ENCODE measurements around the gene TIMM44. TPM values are rescaled to one million over a fixed set of nuclear protein-coding genes. Genes with fewer than 3 reads are reported as not detected.
"Not testable (repeated sequence)": the region's sequence is repeated elsewhere in the genome, so short reads cannot be mapped to it uniquely, and the experiment has no call there.

The TIMM44 gene
- total RNA-seq, 3 donors from 2014 or later: 180 to 193 (median 190) TPM

DNA sequence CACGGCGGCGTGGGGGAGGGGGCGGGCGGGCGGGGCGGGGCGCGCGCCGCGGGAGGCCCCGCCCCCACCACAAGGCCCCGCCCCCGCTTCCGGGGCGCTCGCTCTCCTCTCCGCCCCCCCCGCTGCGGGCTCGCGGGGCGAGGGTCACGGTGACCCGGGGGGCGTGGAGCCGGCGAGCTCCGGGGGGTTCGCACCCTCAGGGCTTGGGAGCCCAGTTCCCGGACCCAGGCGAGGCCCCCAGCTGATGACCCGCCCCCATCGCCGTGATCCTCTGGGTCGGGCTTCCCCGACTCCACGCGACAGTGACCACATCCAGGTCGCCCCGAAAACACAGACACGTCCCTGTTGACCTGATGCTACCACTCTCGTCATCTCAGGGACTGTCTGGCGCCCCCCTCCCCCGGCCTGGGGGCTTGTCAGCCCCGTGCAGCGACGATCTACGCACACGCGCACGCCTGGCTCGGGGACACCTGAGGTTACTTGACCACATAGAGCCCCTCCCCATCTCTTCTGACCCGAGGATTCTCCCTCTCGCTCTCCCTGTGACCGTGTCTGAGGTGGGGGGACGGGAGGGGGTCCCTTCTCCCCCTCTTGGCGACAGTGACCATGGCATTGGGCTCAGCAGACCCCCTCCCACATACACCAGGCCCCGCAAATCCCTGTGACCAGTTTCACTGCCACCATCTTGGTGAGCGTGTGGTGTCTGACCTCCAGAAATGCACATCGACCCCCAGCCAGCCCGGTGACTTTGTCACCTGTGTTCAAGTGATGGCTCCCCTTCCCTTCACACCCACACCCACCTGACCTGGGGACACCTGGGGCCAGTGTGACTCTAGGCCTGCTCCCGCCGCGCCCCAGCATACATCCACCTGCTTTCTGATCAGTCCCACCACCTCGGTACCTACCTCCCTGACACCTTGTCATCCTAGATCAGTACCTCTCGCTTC lies 39.1 kb downstream of the TIMM44 start:
- DNase-seq (no peak), ATAC-seq (peak; percentile 59 to 60)
- Mint-ChIP-seq H3K36me3 (ENCODE audit: insufficient read depth) (peaks cover 2% of the 10 kb centered on the region), H3K4me3 (peak overlapping the region; percentile 88), H3K27me3 (ENCODE audit: low read depth) (no peaks in the 10 kb centered on the region), H3K4me1 (ENCODE audit: low read depth) (peaks cover 17% of the 10 kb centered on the region), H3K9me3 (no peaks in the 10 kb centered on the region)

DNA sequence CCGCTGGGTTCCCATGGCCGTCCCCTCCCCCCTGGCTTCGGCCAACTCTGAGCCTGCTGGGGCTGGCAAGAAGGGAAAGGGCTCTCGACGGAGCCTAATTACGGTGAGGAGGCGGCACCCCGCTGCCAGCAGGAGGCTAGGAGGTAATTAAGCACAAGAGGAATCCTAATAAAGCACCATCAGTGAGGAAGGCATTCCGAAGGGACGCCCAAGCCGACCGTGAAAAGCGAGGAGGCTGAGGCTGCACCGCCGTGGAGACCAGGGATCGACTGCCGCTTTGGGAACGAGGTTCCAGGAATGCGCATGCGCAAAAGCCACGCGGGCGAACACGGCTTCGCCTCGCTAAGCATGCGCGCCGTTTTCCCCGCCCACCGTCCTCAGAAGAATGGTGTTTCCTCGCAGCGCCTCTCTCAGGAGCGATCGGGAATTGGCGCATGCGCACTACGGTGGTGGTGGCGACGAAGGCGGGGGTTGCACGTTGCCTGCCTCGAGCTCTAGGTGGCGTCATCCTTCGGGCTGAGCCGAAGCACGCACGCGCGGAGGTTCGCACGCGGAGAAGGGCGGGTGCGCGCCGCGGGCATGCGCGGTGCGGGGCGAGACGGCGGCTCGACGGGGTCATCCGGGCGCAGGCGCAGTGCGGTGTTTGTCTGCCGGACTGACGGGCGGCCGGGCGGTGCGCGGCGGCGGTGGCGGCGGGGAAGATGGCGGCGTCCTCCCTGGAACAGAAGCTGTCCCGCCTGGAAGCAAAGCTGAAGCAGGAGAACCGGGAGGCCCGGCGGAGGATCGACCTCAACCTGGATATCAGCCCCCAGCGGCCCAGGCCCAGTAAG lies 40.0 kb downstream of the TIMM44 start, which contains the start of gene MAP2K7:
Gene MAP2K7, plus strand, starts transcription at position 634 of the 830 bp plus-strand sequence. Its CDS starts 68 bp downstream, at position 702.
- Mint-ChIP-seq H3K27me3 (ENCODE audit: low read depth) (no peaks in the 10 kb centered on the region), H3K9me3 (no peaks in the 10 kb centered on the region), H3K36me3 (ENCODE audit: insufficient read depth) (peaks cover 2% of the 10 kb centered on the region), H3K4me3 (peak within 1 kb of the TSS; percentile 88), H3K4me1 (ENCODE audit: low read depth) (peaks cover 17% of the 10 kb centered on the region)
- DNase-seq: peak; percentile 100
- ATAC-seq: peak; percentile 88 to 91

DNA sequence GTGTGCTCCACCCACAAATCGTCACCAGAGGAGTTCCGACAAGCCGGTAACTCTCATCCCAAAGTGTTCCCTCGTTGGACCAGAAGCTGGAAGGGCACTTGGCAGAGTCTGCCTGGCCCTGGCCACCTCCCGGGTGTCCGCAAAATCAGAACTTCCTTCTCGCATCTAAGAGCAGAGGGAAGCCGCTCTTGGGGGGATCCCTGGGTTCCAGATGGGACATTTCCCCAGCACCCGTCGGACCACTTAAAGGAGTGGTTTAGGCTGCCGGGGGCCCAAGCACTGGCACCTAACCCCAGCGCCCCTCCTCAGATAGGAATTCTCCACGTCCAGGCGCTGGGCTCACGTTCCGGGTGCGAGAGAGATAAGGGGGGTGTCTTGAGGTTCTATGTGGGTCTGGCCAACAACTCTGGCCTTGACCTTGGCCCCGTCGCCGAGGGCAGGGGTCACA lies 40.6 kb downstream of the TIMM44 start:
- Mint-ChIP-seq H3K4me3 (peak overlapping the region; percentile 82), H3K36me3 (ENCODE audit: insufficient read depth) (peaks cover 2% of the 10 kb centered on the region), H3K27me3 (ENCODE audit: low read depth) (no peaks in the 10 kb centered on the region), H3K9me3 (no peaks in the 10 kb centered on the region), H3K4me1 (ENCODE audit: low read depth) (peaks cover 17% of the 10 kb centered on the region)
- DNase-seq (no peak), ATAC-seq (no peak)

DNA sequence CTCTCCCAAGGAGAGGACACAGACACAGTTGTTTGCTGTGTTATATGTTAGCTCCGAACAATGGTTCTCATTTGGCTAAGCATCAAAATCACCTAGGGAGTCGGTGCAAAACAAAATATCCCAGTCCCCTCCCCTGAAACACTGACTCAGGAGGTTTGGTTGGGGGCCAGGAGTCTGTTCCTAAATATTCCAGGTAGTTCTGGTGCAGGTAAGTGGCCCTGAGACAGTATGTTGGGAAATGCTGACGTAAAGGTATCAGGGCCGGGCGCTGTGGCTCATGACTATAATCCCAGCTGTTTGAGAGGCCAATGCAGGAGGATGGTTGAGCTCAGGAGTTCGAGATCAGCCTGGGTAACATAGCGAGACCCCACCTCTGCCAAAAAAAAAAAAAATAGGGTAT lies 42.1 kb downstream of the TIMM44 start:
- Mint-ChIP-seq H3K9me3 (no peaks in the 10 kb centered on the region), H3K4me3 (no peak overlapping the region), H3K27me3 (ENCODE audit: low read depth) (peaks cover 1% of the 10 kb centered on the region), H3K4me1 (ENCODE audit: low read depth) (peaks cover 15% of the 10 kb centered on the region), H3K36me3 (ENCODE audit: insufficient read depth) (peaks cover 2% of the 10 kb centered on the region)
- no peak for DNase-seq
- no peak for ATAC-seq

DNA sequence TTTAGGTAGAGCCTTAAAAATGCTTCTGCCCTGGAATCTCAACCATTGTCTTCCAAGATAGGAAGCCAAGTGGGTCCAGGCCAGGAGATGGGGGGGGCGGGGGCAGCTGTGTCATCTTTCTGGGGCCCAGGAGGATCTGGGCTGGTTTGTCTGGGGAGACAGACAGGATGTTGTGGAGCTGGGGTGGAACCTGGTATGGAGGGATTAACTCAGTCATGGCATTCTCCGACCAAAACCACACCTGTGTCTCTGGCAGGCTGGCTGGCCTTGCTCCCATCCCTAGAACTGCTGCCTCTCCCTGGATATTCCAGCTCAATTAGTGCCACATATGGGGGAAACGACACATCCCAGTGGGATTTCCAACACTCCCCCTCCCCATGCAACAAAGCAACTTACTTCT lies 42.5 kb downstream of the TIMM44 start:
- Mint-ChIP-seq H3K9me3 (no peaks in the 10 kb centered on the region), H3K36me3 (ENCODE audit: insufficient read depth) (peaks cover 2% of the 10 kb centered on the region), H3K4me1 (ENCODE audit: low read depth) (peaks cover 15% of the 10 kb centered on the region), H3K4me3 (no peak overlapping the region), H3K27me3 (ENCODE audit: low read depth) (peaks cover 1% of the 10 kb centered on the region)
- ATAC-seq: no peak
- DNase-seq: no peak

DNA sequence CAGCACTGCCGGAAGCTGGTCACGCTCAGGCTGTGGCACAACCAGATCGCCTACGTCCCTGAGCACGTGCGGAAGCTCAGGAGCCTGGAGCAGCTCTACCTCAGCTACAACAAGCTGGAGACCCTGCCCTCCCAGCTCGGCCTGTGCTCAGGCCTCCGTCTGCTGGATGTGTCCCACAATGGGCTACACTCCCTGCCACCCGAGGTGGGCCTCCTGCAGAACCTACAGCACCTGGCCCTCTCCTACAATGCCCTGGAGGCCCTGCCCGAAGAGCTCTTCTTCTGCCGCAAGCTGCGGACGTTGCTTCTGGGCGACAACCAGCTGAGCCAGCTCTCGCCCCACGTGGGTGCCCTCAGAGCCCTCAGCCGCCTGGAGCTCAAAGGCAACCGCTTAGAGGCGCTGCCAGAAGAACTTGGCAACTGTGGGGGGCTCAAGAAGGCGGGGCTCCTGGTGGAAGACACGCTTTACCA lies 43.0 kb downstream of the TIMM44 start:
- no peak for DNase-seq
- H3K4me3 Mint-ChIP-seq: no peak overlapping the region

DNA sequence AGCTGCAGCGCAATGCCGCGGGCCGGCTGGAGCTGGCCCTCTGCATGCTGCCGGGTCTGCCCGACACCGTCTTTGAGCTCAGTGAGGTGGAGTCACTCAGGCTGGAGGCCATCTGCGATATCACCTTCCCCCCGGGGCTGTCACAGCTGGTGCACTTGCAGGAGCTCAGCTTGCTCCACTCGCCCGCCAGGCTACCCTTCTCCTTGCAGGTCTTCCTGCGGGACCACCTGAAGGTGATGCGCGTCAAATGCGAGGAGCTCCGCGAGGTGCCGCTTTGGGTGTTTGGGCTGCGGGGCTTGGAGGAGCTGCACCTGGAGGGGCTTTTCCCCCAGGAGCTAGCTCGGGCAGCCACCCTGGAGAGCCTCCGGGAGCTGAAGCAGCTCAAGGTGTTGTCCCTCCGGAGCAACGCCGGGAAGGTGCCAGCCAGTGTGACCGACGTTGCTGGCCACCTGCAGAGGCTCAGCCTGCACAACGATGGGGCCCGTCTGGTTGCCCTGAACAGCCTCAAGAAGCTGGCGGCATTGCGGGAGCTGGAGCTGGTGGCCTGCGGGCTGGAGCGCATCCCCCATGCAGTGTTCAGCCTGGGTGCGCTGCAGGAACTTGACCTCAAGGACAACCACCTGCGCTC lies 43.6 kb downstream of the TIMM44 start:
- peaks cover 6% of the 10 kb centered on the region for H3K27me3 Mint-ChIP-seq (ENCODE audit: low read depth)
- H3K4me3 Mint-ChIP-seq: no peak overlapping the region
- H3K36me3 Mint-ChIP-seq (ENCODE audit: insufficient read depth): no peaks in the 10 kb centered on the region
- no peak for ATAC-seq
- H3K4me1 Mint-ChIP-seq (ENCODE audit: low read depth): peaks cover 7% of the 10 kb centered on the region
- DNase-seq: no peak
- no peaks in the 10 kb centered on the region for H3K9me3 Mint-ChIP-seq

More for the DNA sequence above, 43.0 kb downstream of the TIMM44 start:
- peaks cover 11% of the 10 kb centered on the region for H3K4me1 Mint-ChIP-seq (ENCODE audit: low read depth)
- H3K36me3 Mint-ChIP-seq (ENCODE audit: insufficient read depth): peaks cover 2% of the 10 kb centered on the region
- no peaks in the 10 kb centered on the region for H3K9me3 Mint-ChIP-seq
- peaks cover 1% of the 10 kb centered on the region for H3K27me3 Mint-ChIP-seq (ENCODE audit: low read depth)
- ATAC-seq: no peak

DNA sequence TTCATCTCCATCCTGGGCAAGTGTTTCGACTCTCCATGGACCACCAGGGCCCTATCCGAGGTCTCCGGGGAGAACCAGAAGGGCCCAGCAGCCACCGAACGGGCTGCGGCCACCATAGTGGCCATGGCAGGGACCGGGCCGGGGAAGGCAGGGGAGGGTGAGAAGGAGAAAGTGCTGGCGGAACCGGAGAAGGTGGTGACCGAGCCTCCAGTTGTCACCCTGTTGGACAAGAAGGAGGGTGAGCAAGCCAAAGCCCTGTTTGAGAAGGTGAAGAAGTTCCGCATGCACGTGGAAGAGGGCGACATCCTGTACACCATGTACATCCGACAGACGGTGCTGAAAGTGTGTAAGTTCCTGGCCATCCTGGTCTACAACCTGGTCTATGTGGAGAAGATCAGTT lies 44.5 kb downstream of the TIMM44 start:
- ATAC-seq: no peak
- H3K4me3 Mint-ChIP-seq: no peak overlapping the region
- no peaks in the 10 kb centered on the region for H3K36me3 Mint-ChIP-seq (ENCODE audit: insufficient read depth)
- no peak for DNase-seq
- peaks cover 2% of the 10 kb centered on the region for H3K4me1 Mint-ChIP-seq (ENCODE audit: low read depth)
- peaks cover 14% of the 10 kb centered on the region for H3K27me3 Mint-ChIP-seq (ENCODE audit: low read depth)
- H3K9me3 Mint-ChIP-seq: no peaks in the 10 kb centered on the region

DNA sequence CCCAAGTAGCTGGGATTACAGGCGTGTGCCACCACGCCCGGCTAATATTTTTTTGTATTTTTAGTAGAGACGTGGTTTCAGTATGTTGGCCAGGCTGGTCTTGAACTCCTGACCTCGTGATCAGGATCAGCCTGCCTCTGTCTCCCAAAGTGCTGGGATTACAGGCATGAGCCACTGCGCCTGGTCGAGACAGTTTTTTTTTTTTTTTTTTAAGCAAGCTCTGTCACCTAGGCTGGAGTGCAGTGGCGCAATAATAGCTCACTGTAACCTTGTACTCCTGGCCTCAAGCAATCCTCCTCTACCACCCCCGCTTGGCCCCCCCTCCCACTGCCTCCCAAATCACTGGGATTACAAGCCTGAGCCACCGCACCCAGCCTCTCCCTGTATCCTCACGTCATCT lies 46.2 kb downstream of the TIMM44 start:
- no peaks in the 10 kb centered on the region for H3K9me3 Mint-ChIP-seq
- H3K36me3 Mint-ChIP-seq (ENCODE audit: insufficient read depth): no peaks in the 10 kb centered on the region
- H3K4me1 Mint-ChIP-seq (ENCODE audit: low read depth): no peaks in the 10 kb centered on the region
- H3K27me3 Mint-ChIP-seq (ENCODE audit: low read depth): peaks cover 18% of the 10 kb centered on the region
- H3K4me3 Mint-ChIP-seq: no peak overlapping the region
- DNase-seq (no peak), ATAC-seq (no peak)

DNA sequence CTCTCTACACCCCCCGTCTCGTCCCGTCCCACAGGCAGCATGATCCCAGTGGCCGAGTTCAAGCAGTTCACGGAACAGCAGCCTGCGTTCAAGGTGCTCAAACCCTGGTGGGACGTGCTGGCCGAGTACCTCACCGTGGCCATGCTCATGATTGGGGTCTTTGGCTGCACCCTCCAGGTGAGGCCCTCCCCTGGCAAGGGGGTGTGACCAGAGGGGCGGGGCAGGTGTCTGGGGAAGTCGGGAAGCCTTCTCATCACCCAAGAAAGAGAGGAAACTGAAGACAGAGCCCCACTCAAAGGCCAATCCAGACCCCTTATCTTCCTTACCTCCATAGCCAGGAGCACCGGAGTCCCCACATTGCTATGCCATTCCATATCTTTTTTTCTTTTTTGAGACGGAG lies 47.9 kb downstream of the TIMM44 start:
- no peak overlapping the region for H3K4me3 Mint-ChIP-seq
- no peak for ATAC-seq
- no peaks in the 10 kb centered on the region for H3K4me1 Mint-ChIP-seq (ENCODE audit: low read depth)
- H3K27me3 Mint-ChIP-seq (ENCODE audit: low read depth): peaks cover 23% of the 10 kb centered on the region
- H3K36me3 Mint-ChIP-seq (ENCODE audit: insufficient read depth): no peaks in the 10 kb centered on the region
- no peaks in the 10 kb centered on the region for H3K9me3 Mint-ChIP-seq
- no peak for DNase-seq

DNA sequence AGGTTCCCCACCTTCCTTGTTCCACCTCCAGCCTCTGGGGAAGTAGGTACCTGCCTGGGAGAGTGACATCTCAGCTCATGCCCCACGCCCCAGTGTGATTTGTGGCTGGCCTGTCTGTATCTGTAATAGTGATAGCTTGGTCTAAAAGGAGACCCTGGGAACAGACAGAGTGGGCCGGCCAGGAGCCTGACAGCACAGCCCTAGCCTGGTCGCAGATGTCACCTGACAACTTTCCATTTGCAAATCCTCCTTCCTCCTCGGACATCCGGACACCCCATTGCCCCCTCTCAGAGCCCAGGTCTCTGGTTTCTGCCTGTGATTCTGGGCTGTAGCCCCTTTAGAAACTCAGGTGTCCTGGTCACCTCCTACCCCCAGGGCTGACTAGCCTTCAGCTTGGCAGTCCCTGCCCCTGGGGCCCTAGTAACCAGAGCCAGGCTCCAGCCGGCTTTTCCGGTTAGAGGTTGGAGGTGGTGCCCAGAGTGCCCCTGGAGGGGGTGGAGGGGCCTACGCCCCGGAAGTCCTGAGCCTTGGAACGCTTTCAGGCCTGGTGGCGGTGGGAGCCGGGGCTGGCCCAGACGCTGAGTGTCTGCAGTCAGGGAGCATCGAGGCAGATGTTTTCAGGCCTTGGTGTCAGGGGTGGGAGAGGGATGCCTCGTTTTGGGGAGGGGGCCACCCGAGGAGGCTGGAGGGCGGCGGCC lies 48.7 kb downstream of the TIMM44 start:
- Mint-ChIP-seq H3K27me3 (ENCODE audit: low read depth) (peaks cover 23% of the 10 kb centered on the region), H3K4me3 (no peak overlapping the region), H3K9me3 (no peaks in the 10 kb centered on the region), H3K36me3 (ENCODE audit: insufficient read depth) (no peaks in the 10 kb centered on the region), H3K4me1 (ENCODE audit: low read depth) (no peaks in the 10 kb centered on the region)
- ATAC-seq (no peak), DNase-seq (no peak)

DNA sequence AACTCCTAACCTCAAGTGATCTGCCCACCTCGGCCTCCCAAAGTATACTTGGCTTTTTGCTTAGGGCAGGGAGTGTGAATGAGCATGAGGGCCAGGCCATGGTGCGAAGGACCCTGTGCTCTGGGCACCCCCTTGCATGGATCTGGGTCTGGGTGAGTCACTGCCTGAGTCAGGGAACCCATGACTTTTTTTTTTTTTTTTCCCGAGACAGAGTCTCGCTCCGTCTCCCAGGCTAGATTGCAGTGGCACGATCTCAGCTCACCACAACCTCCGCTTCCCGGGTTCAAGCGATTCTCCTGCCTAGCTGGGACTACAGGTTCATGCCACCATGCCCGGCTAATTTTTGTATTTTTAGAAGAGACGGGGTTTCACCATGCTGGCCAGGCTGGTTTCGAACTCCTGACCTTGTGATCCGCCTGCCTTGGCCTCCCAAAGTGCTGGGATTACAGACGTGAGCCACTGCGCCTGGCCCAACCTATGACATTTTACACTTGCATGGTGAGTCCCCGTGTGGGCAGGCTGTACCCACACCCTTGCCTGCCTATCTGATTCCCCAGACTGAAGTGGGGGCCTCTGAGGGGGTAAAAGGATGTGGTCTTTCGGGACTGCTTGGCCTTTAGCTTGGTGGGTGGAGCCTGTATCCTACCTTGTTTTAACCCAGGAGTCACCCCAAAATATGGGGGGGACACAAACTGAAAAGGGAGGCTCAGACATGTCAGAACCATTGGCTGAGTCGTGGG lies 49.9 kb downstream of the TIMM44 start:
- H3K9me3 Mint-ChIP-seq; DNase-seq; H3K36me3 Mint-ChIP-seq (ENCODE audit: insufficient read depth); ATAC-seq; H3K4me3 Mint-ChIP-seq; H3K4me1 Mint-ChIP-seq (ENCODE audit: low read depth): not testable (repeated sequence)
- H3K27me3 Mint-ChIP-seq (ENCODE audit: low read depth): peaks cover 32% of the 10 kb centered on the region

DNA sequence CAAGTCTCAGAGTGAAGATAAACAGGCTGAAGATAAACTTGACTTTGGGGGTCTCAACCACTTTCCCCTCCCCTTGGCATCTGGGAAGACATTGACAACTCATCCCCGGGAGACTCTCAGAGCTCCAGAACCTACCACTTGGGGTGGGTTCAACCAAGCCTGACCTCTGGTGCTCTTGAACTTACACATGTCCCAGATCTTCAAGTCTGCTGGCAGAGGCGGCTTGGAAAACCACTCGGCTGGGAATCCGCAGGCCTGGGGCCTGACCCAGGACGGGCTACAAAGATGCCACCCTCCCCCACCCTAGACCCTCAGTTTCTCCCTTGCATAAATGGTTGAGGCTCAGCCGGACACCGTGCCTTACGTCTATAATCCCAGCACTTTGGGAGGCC lies 54.6 kb downstream of the TIMM44 start:
- no peaks in the 10 kb centered on the region for H3K36me3 Mint-ChIP-seq (ENCODE audit: insufficient read depth)
- no peaks in the 10 kb centered on the region for H3K9me3 Mint-ChIP-seq
- ATAC-seq (no peak), DNase-seq (no peak)
- H3K4me1 Mint-ChIP-seq (ENCODE audit: low read depth): no peaks in the 10 kb centered on the region
- peaks cover 25% of the 10 kb centered on the region for H3K27me3 Mint-ChIP-seq (ENCODE audit: low read depth)
- H3K4me3 Mint-ChIP-seq: no peak overlapping the region

All from activated T-cell treated with anti-CD3 and anti-CD28 coated beads, Interleukin-2, amount 50 U/mL, for 4 hours (primary cell).